ENCODE results near the gene RBM26.

GRCh38 chr13:79451500-79451962 is 45.5 kb upstream of the RBM26 start:
- TF ChIP-seq POLR2A (IDR thresholded peaks at IDR 0.05), result no peak
- TF ChIP-seq CTCF (IDR thresholded peaks at IDR 0.05), result no peak
- no peak for TF ChIP-seq EP300 (IDR thresholded peaks at IDR 0.05)

Data from gastroesophageal sphincter (tissue), 3 donors.